ENCODE measurements around the gene ERG. TPM values are rescaled to one million over a fixed set of nuclear protein-coding genes. Genes with fewer than 3 reads are reported as not detected.

ERG gene
- total and polyA plus RNA-seq, 2 of the 13 experiments (the other 11 are each of a cell fraction or from before 2014, with no cell fraction given) = not detected

- TF ChIP-seq TFDP2 (CRISPR knock-in tag; IDR thresholded peaks at IDR 0.05) = no peak
- no peak for TF ChIP-seq DNMT1 (CRISPR knock-in tag; IDR thresholded peaks at IDR 0.05)
- TF ChIP-seq BCLAF1 (IDR thresholded peaks at IDR 0.05) = no peak
Measured at GRCh38 chr21:38417726-38418125, 80.6 kb downstream of the ERG start (continued).

GRCh38 chr21:38416791-38417190 lies 81.5 kb downstream of the ERG start:
- Histone ChIP-seq H3K4me2 (ENCODE audit: low read depth, low read length) (no peak overlapping the region), H4K20me1 (ENCODE audit: insufficient read depth, low read length) (no peaks in the 10 kb centered on the region), H3K4me3 (replicated peaks in 1 of 3; ENCODE audit: insufficient read depth in 1 of 3, low read depth in 2 of 3, low read length in 3 of 3) (no peak overlapping the region), H3K9ac (ENCODE audit: insufficient read depth, low read depth, low read length) (no peak overlapping the region), H3K4me1 (ENCODE audit: insufficient read depth, low read length) (no peaks in the 10 kb centered on the region), H3K27me3 (ENCODE audit: control insufficient read depth in 1 of 2, insufficient read depth in 2 of 2, low read length in 2 of 2) (no peaks in the 10 kb centered on the region; a peak in 2 of 5 replicates), H2AFZ (ENCODE audit: low read length) (no peak overlapping the region), H3K27ac (ENCODE audit: extremely low read length, insufficient read depth, low read length) (no peak overlapping the region), H3K36me3 (replicated peaks in 1 of 2; ENCODE audit: control insufficient read depth in 1 of 2, insufficient read depth in 2 of 2, low read length in 2 of 2) (no peaks in the 10 kb centered on the region), H3K9me3 (ENCODE audit: low read length) (no peaks in the 10 kb centered on the region), H3K79me2 (ENCODE audit: insufficient read depth, low read length) (no peaks in the 10 kb centered on the region)
- BruUV-seq (replicated peaks) = no TSS peak
- intact Hi-C loops (cut with micrococcal nuclease; ENCODE audit: unreplicated experiment) (no loop called here), in situ Hi-C loops (cut with HindIII; ENCODE audit: extremely low pct_ligation_motif_present, low pct_unique_long_range_greater_than_20kb) (no loop called here)
- CTCF ChIA-PET (ENCODE audit: low intra/inter-chr PET ratio, low total read pairs) = no interaction called here
- POLR2A ChIA-PET = no interaction called here
- FAIRE-seq (no peak), DNase-seq (ENCODE audit: low spot score) (no peak), ATAC-seq (no peak)
- WGBS (ENCODE audit: low lambda C conversion rate) = 6% methylated on average over 10 of the region's 10 CpGs
- no peak for TF ChIP-seq HOXD1 (CRISPR knock-in tag; IDR thresholded peaks at IDR 0.05)
- no peak for TF ChIP-seq ZBTB44 (CRISPR knock-in tag; IDR thresholded peaks at IDR 0.05)
- no peak for TF ChIP-seq TRAFD1 (CRISPR knock-in tag; IDR thresholded peaks at IDR 0.05; ENCODE audit: borderline replicate concordance)
- TF ChIP-seq SNAPC4 (CRISPR knock-in tag; IDR thresholded peaks at IDR 0.05) = no peak
- no peak for TF ChIP-seq KAT8 (CRISPR knock-in tag; IDR thresholded peaks at IDR 0.05)
- TF ChIP-seq ZNF468 (CRISPR knock-in tag; IDR thresholded peaks at IDR 0.05) = no peak

Measured in HepG2 (cell line).